HepG2 (cell line): ENCODE data around the gene C19orf85. TPM values are rescaled to one million over a fixed set of nuclear protein-coding genes. Genes with fewer than 3 reads are reported as not detected.
A peak's percentile ranks its signal among the peaks of the same experiment; 100 is the strongest.

Source experiments
- AKAP8 ChIP-seq: sonication (generic); formaldehyde crosslinking; IDR thresholded peaks from 2 replicates; pipeline ENCODE4 v1.5.1; 2020; ENCODE audit warnings: mild to moderate bottlenecking, missing genetic modification reagents
- FOXM1 ChIP-seq: sonication (generic); formaldehyde crosslinking; IDR thresholded peaks from 2 replicates; pipeline ENCODE4 v1.5.0; 2020; ENCODE audit warnings: missing genetic modification reagents
- GATAD2A ChIP-seq: IDR thresholded peaks from 2 replicates; pipeline ENCODE4 v1.6.1; 2016
- KAT8 ChIP-seq: IDR thresholded peaks from 2 replicates; pipeline ENCODE4 v1.6.1; 2016; ENCODE audit warnings: missing genetic modification reagents, missing compliant biosample characterization
- KDM5A ChIP-seq: fragments of 200-600 bp; sonication (generic); IDR thresholded peaks from 2 replicates; pipeline ENCODE4 v1.7.0; 2018; ENCODE audit warnings: antibody characterized with exemption, mild to moderate bottlenecking, low read length, borderline replicate concordance
- MED8 ChIP-seq: sonication (generic); formaldehyde crosslinking; IDR thresholded peaks from 2 replicates; pipeline ENCODE4 v1.8.1; 2023; ENCODE audit warnings: mild to moderate bottlenecking, missing genetic modification reagents; ENCODE audit not compliant: insufficient replicate concordance
- MXD3 ChIP-seq: IDR thresholded peaks from 2 replicates; pipeline ENCODE4 v1.6.1; 2016; ENCODE audit warnings: mild to moderate bottlenecking, missing biosample characterization, missing genetic modification reagents
- NONO ChIP-seq, 2 experiments: fragments of 450-650 bp in 1 of 2; sonication (generic) in 1 of 2; formaldehyde crosslinking in 1 of 2; IDR thresholded peaks in 1 of 2; conservative IDR thresholded peaks in 1 of 2; 2 replicates each; pipeline versions ENCODE4 v1.6.1 to v1.8.0; 2017 to 2022; ENCODE audit warnings: mild to moderate bottlenecking in 1 of 2, missing genetic modification reagents in 1 of 2, moderate library complexity in 1 of 2
- NR1H2 ChIP-seq: sonication (generic); formaldehyde crosslinking; IDR thresholded peaks from 2 replicates; pipeline ENCODE4 v1.8.1; 2022; ENCODE audit warnings: low read depth, missing genetic modification reagents, borderline replicate concordance
- PHB2 ChIP-seq: fragments of 450-650 bp; IDR thresholded peaks from 2 replicates; pipeline ENCODE4 v1.6.1; 2018; ENCODE audit not compliant: partially characterized antibody
- POGK ChIP-seq: sonication (generic); formaldehyde crosslinking; conservative IDR thresholded peaks from 2 replicates; pipeline ENCODE4 v1.8.0; 2022; ENCODE audit warnings: mild to moderate bottlenecking, moderate library complexity, missing genetic modification reagents
- RAD21 ChIP-seq: fragments of 450-650 bp; formaldehyde crosslinking; IDR thresholded peaks from 2 replicates; pipeline ENCODE4 v1.5.0; 2020; ENCODE audit warnings: mild to moderate bottlenecking
- RNF219 ChIP-seq: sonication (generic); formaldehyde crosslinking; IDR thresholded peaks from 2 replicates; pipeline ENCODE4 v1.5.0; 2020; ENCODE audit warnings: mild to moderate bottlenecking, missing genetic modification reagents
- SP2 ChIP-seq: sonication (generic); formaldehyde crosslinking; IDR thresholded peaks from 2 replicates; pipeline ENCODE4 v1.5.1; 2020; ENCODE audit warnings: mild to moderate bottlenecking, missing genetic modification reagents
- SP5 ChIP-seq: IDR thresholded peaks from 2 replicates; pipeline ENCODE4 v1.6.1; 2016; ENCODE audit warnings: low read depth, borderline replicate concordance
- STAG1 ChIP-seq: sonication (generic); formaldehyde crosslinking; IDR thresholded peaks from 2 replicates; pipeline ENCODE4 v1.4.0; 2020; ENCODE audit warnings: missing genetic modification reagents
- STAT5B ChIP-seq: sonication (generic); formaldehyde crosslinking; IDR thresholded peaks from 2 replicates; pipeline ENCODE4 v1.4.0; 2020; ENCODE audit warnings: missing genetic modification reagents
- TBP ChIP-seq: sonication (generic); formaldehyde crosslinking; IDR thresholded peaks from 2 replicates; pipeline ENCODE4 v1.5.0; 2020; ENCODE audit warnings: missing genetic modification reagents
- ZKSCAN8 ChIP-seq: IDR thresholded peaks from 2 replicates; pipeline ENCODE4 v1.6.1; 2016; ENCODE audit warnings: borderline replicate concordance, missing genetic modification reagents, missing compliant biosample characterization
- ZNF180 ChIP-seq: sonication (generic); formaldehyde crosslinking; IDR thresholded peaks from 2 replicates; pipeline ENCODE4 v1.4.0; 2020; ENCODE audit warnings: low read depth, missing genetic modification reagents, borderline replicate concordance
- ZNF704 ChIP-seq: sonication (generic); formaldehyde crosslinking; IDR thresholded peaks from 2 replicates; pipeline ENCODE4 v1.8.1; 2023; ENCODE audit warnings: mild to moderate bottlenecking, inconsistent platforms, moderate library complexity, missing genetic modification reagents, borderline replicate concordance
- ZNF770 ChIP-seq: sonication (generic); formaldehyde crosslinking; IDR thresholded peaks from 2 replicates; pipeline ENCODE4 v1.5.0; 2020; ENCODE audit warnings: mild to moderate bottlenecking, missing genetic modification reagents
- polyA plus RNA-seq, 8 experiments: library from polyadenylated mRNA; depleted of rRNA in 3 of 8; stranded (reverse) in 7 of 8; unstranded in 1 of 8; fragments of >200 nt; fragmentation: Illumina TruSeq in 4 of 8; extraction: Trizol in 4 of 8; gene quantifications; 2 replicates each; pipeline versions ENCODE4 v1.2.1 to v1.2.3, GENCODE V29; 2011 to 2016; ENCODE audit warnings: low read depth in 4 of 8, missing spikeins in 1 of 8, mixed read lengths in 1 of 8; ENCODE audit not compliant: insufficient read depth in 1 of 8
- total RNA-seq, 5 experiments: library from RNA; depleted of rRNA; stranded (reverse); fragments of >200 nt; fragmentation: Illumina TruSeq; extraction: Trizol; gene quantifications; 2 replicates each; pipeline ENCODE4 v1.2.3, GENCODE V29; 2016; ENCODE audit warnings: low read depth in 1 of 5

Gene C19orf85
- total and polyA plus RNA-seq, 2 of the 13 experiments (the other 11 are each of a cell fraction or from before 2014, with no cell fraction given) = not detected

GRCh38 chr19:55476100-55476775 is 11.7 kb upstream of the C19orf85 start, which contains the start of gene ZNF628 (continued):
- no peak for TF ChIP-seq KDM5A
- TF ChIP-seq GATAD2A = peak; percentile 51; the same call in 1 of the 2 replicates
- peak; percentile 91 for TF ChIP-seq SP5 (CRISPR knock-in tag)
- TF ChIP-seq ZNF180 = no peak
- TF ChIP-seq STAG1 (CRISPR knock-in tag) = no peak
- TF ChIP-seq ZNF770 (CRISPR knock-in tag) = 0 out of 2 replicates have a peak, but pooled peaks have one; percentile 33
- TF ChIP-seq POGK (CRISPR knock-in tag) = peak; percentile 82
- peak; percentile 52; the same call in 1 of the 2 replicates for TF ChIP-seq STAT5B (CRISPR knock-in tag)
- no peak for TF ChIP-seq PHB2
- TF ChIP-seq ZNF704 (CRISPR knock-in tag) = 0 out of 2 replicates have a peak, but pooled peaks have one; percentile 49
- no peak for TF ChIP-seq MED8 (CRISPR knock-in tag)
- no peak for TF ChIP-seq RNF219
- TF ChIP-seq RAD21 (CRISPR knock-in tag) = no peak; the same call in 1 of the 2 replicates
- TF ChIP-seq KAT8 (CRISPR knock-in tag) = peak; percentile 88
- peak; percentile 90; the same call in 1 of the 2 replicates for TF ChIP-seq TBP (CRISPR knock-in tag)
- peak; percentile 92 for TF ChIP-seq MXD3 (CRISPR knock-in tag)
- TF ChIP-seq SP2 = peak; percentile 93
- no peak for TF ChIP-seq AKAP8 (CRISPR knock-in tag)
- TF ChIP-seq FOXM1 (CRISPR knock-in tag) = 0 out of 2 replicates have a peak, but pooled peaks have one; percentile 7
- no peak for TF ChIP-seq ZKSCAN8 (CRISPR knock-in tag)
- no peak for TF ChIP-seq NR1H2 (CRISPR knock-in tag)
- no peak for TF ChIP-seq NONO (IDR thresholded peaks at IDR 0.05)
- TF ChIP-seq NONO (CRISPR knock-in tag; conservative IDR thresholded peaks at IDR 0.05) = no peak
